Measurements from ENCODE around the gene KSR1. TPM values are rescaled to one million over a fixed set of nuclear protein-coding genes. Genes with fewer than 3 reads are reported as not detected.
"Not testable (repeated sequence)": the region's sequence is repeated elsewhere in the genome, so short reads cannot be mapped to it uniquely, and the experiment has no call there.

KSR1 gene
- total RNA-seq, 1 donor from 2014 or later, result 90.2 TPM

GRCh38 chr17:27637818-27638217 is 181.6 kb downstream of the KSR1 start:
- not testable (repeated sequence) for H3K27ac Mint-ChIP-seq (ENCODE audit: unreplicated experiment); H3K27ac ChIP-seq (ENCODE audit: low read depth, low read length); H3K27me3 Mint-ChIP-seq (ENCODE audit: low read depth, unreplicated experiment); DNase-seq (ENCODE audit: low read depth); H3K4me1 ChIP-seq (ENCODE audit: insufficient read depth, low read length); H3K4me1 Mint-ChIP-seq (ENCODE audit: low read depth, unreplicated experiment); H3K79me2 ChIP-seq (ENCODE audit: insufficient read depth, low read length); H3K9ac ChIP-seq (ENCODE audit: low read length); FAIRE-seq; H3K4me3 Mint-ChIP-seq (ENCODE audit: unreplicated experiment); H3K4me2 ChIP-seq (ENCODE audit: low read length); H2AFZ ChIP-seq (ENCODE audit: low read depth, low read length); H3K4me3 ChIP-seq (ENCODE audit: insufficient read depth, low read depth, low read length); H4K20me1 ChIP-seq (ENCODE audit: insufficient read depth, low read length); H3K9me3 ChIP-seq (ENCODE audit: insufficient read depth, low read depth, low read length); H3K27me3 ChIP-seq (ENCODE audit: insufficient read depth, low read length); H3K9me3 Mint-ChIP-seq (ENCODE audit: unreplicated experiment); H3K36me3 ChIP-seq (ENCODE audit: insufficient read depth, low read length)
- peaks cover 12% of the 10 kb centered on the region for H3K36me3 Mint-ChIP-seq (ENCODE audit: low read depth, unreplicated experiment)

GRCh38 chr17:27638415-27638914 is 182.2 kb downstream of the KSR1 start:
- not testable (repeated sequence) for H3K4me1 ChIP-seq (ENCODE audit: insufficient read depth, low read length); FAIRE-seq; H3K27ac ChIP-seq (ENCODE audit: low read depth, low read length); H3K27me3 Mint-ChIP-seq (ENCODE audit: low read depth, unreplicated experiment); H2AFZ ChIP-seq (ENCODE audit: low read depth, low read length); H3K4me3 ChIP-seq (ENCODE audit: insufficient read depth, low read depth, low read length); H3K4me3 Mint-ChIP-seq (ENCODE audit: unreplicated experiment); H3K4me2 ChIP-seq (ENCODE audit: low read length); DNase-seq (ENCODE audit: low read depth); H3K4me1 Mint-ChIP-seq (ENCODE audit: low read depth, unreplicated experiment); H3K27ac Mint-ChIP-seq (ENCODE audit: unreplicated experiment); H3K79me2 ChIP-seq (ENCODE audit: insufficient read depth, low read length); H4K20me1 ChIP-seq (ENCODE audit: insufficient read depth, low read length); H3K9ac ChIP-seq (ENCODE audit: low read length); H3K9me3 ChIP-seq (ENCODE audit: insufficient read depth, low read depth, low read length); H3K36me3 ChIP-seq (ENCODE audit: insufficient read depth, low read length); H3K27me3 ChIP-seq (ENCODE audit: insufficient read depth, low read length); H3K9me3 Mint-ChIP-seq (ENCODE audit: unreplicated experiment)
- peaks cover 11% of the 10 kb centered on the region for H3K36me3 Mint-ChIP-seq (ENCODE audit: low read depth, unreplicated experiment)

GRCh38 chr17:27640790-27641189 is 184.5 kb downstream of the KSR1 start:
- Histone ChIP-seq H3K27ac (ENCODE audit: low read depth, low read length) (no peak overlapping the region), H3K4me3 (ENCODE audit: insufficient read depth, low read depth, low read length) (no peak overlapping the region), H3K4me2 (ENCODE audit: low read length) (no peak overlapping the region), H4K20me1 (ENCODE audit: insufficient read depth, low read length) (no peaks in the 10 kb centered on the region), H3K9ac (ENCODE audit: low read length) (no peak overlapping the region), H3K79me2 (ENCODE audit: insufficient read depth, low read length) (no peaks in the 10 kb centered on the region), H3K4me1 (ENCODE audit: insufficient read depth, low read length) (no peaks in the 10 kb centered on the region), H3K36me3 (ENCODE audit: insufficient read depth, low read length) (no peaks in the 10 kb centered on the region), H2AFZ (ENCODE audit: low read depth, low read length) (no peak overlapping the region), H3K9me3 (ENCODE audit: insufficient read depth, low read depth, low read length) (no peaks in the 10 kb centered on the region), H3K27me3 (ENCODE audit: insufficient read depth, low read length) (no peaks in the 10 kb centered on the region)
- H3K36me3 Mint-ChIP-seq (ENCODE audit: low read depth, unreplicated experiment), result peaks cover 14% of the 10 kb centered on the region
- H3K9me3 Mint-ChIP-seq (ENCODE audit: unreplicated experiment), result no peaks in the 10 kb centered on the region
- H3K27ac Mint-ChIP-seq (ENCODE audit: unreplicated experiment), result no peak overlapping the region
- FAIRE-seq, result no peak
- TF ChIP-seq EZH2 (IDR thresholded peaks at IDR 0.05; ENCODE audit: insufficient read depth, low read length), result no peak
- no peak for TF ChIP-seq CTCF (IDR thresholded peaks at IDR 0.05; ENCODE audit: insufficient read depth, low read depth, low read length)
- no peaks in the 10 kb centered on the region for H3K27me3 Mint-ChIP-seq (ENCODE audit: low read depth, unreplicated experiment)
- H3K4me1 Mint-ChIP-seq (ENCODE audit: low read depth, unreplicated experiment), result peaks cover 2% of the 10 kb centered on the region
- H3K4me3 Mint-ChIP-seq (ENCODE audit: unreplicated experiment), result no peak overlapping the region
- no peak for DNase-seq (ENCODE audit: low read depth)

- Mint-ChIP-seq H3K27me3 (ENCODE audit: low read depth, unreplicated experiment) (no peaks in the 10 kb centered on the region), H3K9me3 (ENCODE audit: unreplicated experiment) (no peaks in the 10 kb centered on the region)
- DNase-seq (ENCODE audit: low read depth), result no peak
Observed at GRCh38 chr17:27644586-27644985, 188.3 kb downstream of the KSR1 start.

More at GRCh38 chr17:27644586-27644985, 188.3 kb downstream of the KSR1 start:
- H3K9ac ChIP-seq (ENCODE audit: low read length), result no peak overlapping the region
- no peak overlapping the region for H3K4me2 ChIP-seq (ENCODE audit: low read length)
- TF ChIP-seq CTCF (IDR thresholded peaks at IDR 0.05; ENCODE audit: insufficient read depth, low read depth, low read length) (no peak), EZH2 (IDR thresholded peaks at IDR 0.05; ENCODE audit: insufficient read depth, low read length) (no peak)
- no peaks in the 10 kb centered on the region for H3K36me3 ChIP-seq (ENCODE audit: insufficient read depth, low read length)
- H4K20me1 ChIP-seq (ENCODE audit: insufficient read depth, low read length), result no peaks in the 10 kb centered on the region
- no peak for FAIRE-seq
- peaks cover 26% of the 10 kb centered on the region for H3K36me3 Mint-ChIP-seq (ENCODE audit: low read depth, unreplicated experiment)
- no peaks in the 10 kb centered on the region for H3K4me1 ChIP-seq (ENCODE audit: insufficient read depth, low read length)
- H3K27ac Mint-ChIP-seq (ENCODE audit: unreplicated experiment), result no peak overlapping the region
- no peak overlapping the region for H3K4me3 Mint-ChIP-seq (ENCODE audit: unreplicated experiment)
- no peak overlapping the region for H3K4me3 ChIP-seq (ENCODE audit: insufficient read depth, low read depth, low read length)
- no peaks in the 10 kb centered on the region for H3K9me3 ChIP-seq (ENCODE audit: insufficient read depth, low read depth, low read length)
- no peaks in the 10 kb centered on the region for H3K79me2 ChIP-seq (ENCODE audit: insufficient read depth, low read length)
- H3K4me1 Mint-ChIP-seq (ENCODE audit: low read depth, unreplicated experiment), result peaks cover 2% of the 10 kb centered on the region
- no peaks in the 10 kb centered on the region for H3K27me3 ChIP-seq (ENCODE audit: insufficient read depth, low read length)
- H3K27ac ChIP-seq (ENCODE audit: low read depth, low read length), result no peak overlapping the region
- H2AFZ ChIP-seq (ENCODE audit: low read depth, low read length), result no peak overlapping the region
